Measurements from ENCODE around the gene PARD3.
"Not testable (repeated sequence)": the region's sequence is repeated elsewhere in the genome, so short reads cannot be mapped to it uniquely, and the experiment has no call there.

Gene PARD3

GRCh38 chr10:34413214-34413613 lies 401.9 kb downstream of the PARD3 start:
- in situ Hi-C loops (cut with HindIII; ENCODE audit: low sequenced_read_pairs): no loop called here

- in situ Hi-C loops (cut with HindIII; ENCODE audit: low sequenced_read_pairs): no loop called here
Measured at GRCh38 chr10:34408956-34409355, 406.1 kb downstream of the PARD3 start.

- in situ Hi-C loops (cut with HindIII; ENCODE audit: low sequenced_read_pairs): no loop called here
Measured at GRCh38 chr10:34408381-34408780, 406.7 kb downstream of the PARD3 start.

DNA sequence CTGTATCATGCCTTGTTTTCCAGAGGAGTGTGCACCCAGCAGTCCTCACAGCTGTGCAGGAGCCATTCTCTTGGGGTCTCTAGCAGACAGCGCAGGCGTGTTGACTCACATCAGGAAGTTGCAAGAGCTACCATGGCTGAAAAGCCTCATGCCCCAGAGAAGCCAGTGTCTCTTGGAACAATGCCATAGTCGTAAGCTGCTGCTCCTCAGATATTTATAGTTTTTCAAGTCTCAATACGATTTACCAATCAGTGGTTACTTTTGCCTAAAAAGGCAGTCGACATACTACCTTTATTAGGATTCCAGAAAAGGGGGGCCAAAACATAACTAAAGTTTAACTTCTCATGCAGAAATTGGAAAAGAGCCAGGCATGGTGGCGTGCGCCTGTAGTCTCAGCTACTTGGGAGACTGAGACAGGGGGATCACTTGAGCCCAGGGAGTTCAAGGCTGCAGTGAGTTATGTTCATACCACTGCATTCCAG lies 407.7 kb downstream of the PARD3 start:
- in situ Hi-C loops (cut with HindIII; ENCODE audit: low sequenced_read_pairs): no loop called here

DNA sequence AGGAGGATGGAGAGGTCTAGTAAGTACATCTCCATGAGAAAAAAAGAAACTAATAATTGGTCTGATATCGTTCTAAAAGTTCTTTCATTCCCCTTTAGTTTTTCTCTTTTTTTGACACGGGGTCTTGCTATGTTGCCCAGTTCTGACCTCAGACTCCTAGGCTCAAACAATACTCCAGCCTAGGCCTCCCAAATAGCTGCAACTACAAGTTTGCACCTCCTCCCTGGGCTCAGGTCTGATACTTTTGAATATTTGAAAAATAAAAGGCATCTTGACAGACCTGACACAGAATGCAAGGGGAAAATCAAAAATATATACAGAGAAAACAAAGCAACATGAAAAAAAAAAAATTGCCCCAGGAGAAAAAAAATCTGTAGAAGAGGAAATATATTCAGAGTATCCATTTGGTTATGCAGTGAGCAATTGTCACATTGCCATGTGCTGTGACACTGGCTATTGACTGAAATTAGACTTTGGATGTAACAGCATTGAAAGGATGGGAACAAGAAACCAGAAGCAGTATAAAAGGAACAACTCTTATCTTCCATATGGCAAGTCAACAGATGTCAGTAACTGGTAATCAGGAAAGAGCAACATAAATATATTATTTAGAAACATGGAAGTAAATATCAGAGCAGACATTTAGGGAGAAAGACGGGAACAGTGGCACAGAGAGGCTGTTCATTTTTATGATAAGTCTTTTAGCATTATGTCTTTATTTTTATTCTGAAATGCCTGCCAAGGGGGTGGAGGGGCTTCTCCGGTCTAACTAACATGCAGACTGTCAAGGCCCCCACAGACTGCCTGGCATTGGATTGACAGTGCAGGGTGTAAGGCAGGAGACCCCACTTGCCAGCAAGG lies 408.4 kb downstream of the PARD3 start:
- in situ Hi-C loops (cut with HindIII; ENCODE audit: low sequenced_read_pairs): no loop called here

GRCh38 chr10:34405611-34406462 lies 409.3 kb downstream of the PARD3 start:
- in situ Hi-C loops (cut with HindIII; ENCODE audit: low sequenced_read_pairs): no loop called here

DNA sequence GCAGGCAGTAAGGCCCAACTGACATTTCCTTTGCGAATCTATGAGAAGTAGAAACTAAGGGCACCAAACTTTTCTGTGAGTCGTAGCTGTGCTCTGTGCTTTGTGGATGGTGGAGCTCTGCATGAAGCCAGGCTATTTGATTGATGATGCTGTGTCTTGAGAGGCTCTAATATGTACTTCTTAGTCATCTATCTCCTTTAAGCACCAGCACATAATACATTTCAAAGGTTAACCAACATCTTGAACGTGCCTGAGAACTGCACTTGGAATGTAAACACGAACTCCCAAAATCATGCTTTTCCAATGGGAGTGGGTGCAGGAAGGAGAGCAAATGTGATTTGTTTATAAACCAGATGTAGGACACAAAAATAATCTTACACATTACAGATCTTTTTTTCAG lies 411.6 kb downstream of the PARD3 start:
- in situ Hi-C loops (cut with HindIII; ENCODE audit: low sequenced_read_pairs): no loop called here

DNA sequence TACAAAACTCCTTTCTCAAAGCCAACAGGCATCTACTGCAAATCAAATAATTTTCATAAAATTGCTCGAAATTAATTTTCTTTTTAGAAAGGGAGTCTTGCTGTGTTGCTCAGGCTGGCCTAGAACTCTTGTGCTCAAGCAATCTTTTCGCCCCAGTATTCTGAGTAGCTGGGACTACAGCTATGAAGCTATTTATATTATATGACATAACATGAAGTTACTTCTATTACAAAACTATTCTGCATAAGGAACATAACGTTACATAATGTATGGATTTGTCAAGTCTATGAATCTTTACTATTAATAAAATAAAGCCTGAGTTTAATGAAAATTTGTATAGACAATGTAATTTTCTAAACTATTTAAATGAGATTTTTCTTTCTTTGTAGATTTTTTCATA lies 415.0 kb downstream of the PARD3 start:
- in situ Hi-C loops (cut with HindIII; ENCODE audit: low sequenced_read_pairs): no loop called here

DNA sequence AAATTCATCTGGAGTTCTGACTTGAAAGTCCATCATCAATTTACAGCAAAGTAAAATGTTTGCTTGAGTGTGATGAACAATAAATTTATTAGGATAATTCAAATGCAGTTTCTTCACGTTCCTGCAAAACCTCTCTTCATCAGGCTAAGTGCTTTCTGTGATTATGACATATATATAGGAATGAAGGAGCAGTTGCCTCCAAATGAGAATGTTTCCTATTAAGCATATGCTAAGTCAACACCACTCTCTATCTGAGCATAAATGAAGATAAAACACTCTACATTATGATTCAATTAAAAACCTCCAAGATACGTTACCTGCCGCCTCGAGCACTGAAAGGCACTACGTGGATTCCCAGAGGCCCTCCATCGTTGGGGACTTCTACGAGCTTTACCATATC lies 416.1 kb downstream of the PARD3 start:
- in situ Hi-C loops (cut with HindIII; ENCODE audit: low sequenced_read_pairs): loop anchor here (5.0 kb wide), 1 partner anchor 168 kb away; no protein-coding TSS in a partner anchor

- in situ Hi-C loops (cut with HindIII; ENCODE audit: low sequenced_read_pairs): loop anchor here (5.0 kb wide), 1 partner anchor 170 kb away; no protein-coding TSS in a partner anchor
Measured at GRCh38 chr10:34397324-34397723, 417.8 kb downstream of the PARD3 start.

DNA sequence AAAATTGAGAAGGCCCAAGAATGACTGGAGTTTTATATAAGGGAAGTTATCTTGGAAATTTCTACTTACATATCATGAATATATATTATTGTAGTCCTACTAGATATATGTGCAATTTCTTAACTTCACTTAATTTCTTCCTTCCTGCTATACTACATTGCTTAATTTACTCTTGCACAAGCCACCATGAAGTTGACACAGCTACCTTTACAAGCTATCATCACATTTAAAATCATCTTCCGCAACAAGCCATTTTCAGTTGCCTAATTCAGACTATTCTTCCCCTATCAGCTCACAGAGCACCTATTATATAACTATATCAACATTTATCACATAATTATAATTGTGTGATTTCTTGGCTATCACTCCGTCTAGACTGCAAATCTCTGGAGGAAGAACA lies 418.4 kb downstream of the PARD3 start:
- in situ Hi-C loops (cut with HindIII; ENCODE audit: low sequenced_read_pairs): loop anchor here (5.0 kb wide), 1 partner anchor 171 kb away; no protein-coding TSS in a partner anchor

- in situ Hi-C loops (cut with HindIII; ENCODE audit: low sequenced_read_pairs): no loop called here
Measured at GRCh38 chr10:34392641-34393170, 422.4 kb downstream of the PARD3 start.

GRCh38 chr10:34391168-34391567 lies 423.9 kb downstream of the PARD3 start:
- in situ Hi-C loops (cut with HindIII; ENCODE audit: low sequenced_read_pairs): not testable (repeated sequence)

GRCh38 chr10:34389801-34390200 lies 425.3 kb downstream of the PARD3 start:
- in situ Hi-C loops (cut with HindIII; ENCODE audit: low sequenced_read_pairs): no loop called here

DNA sequence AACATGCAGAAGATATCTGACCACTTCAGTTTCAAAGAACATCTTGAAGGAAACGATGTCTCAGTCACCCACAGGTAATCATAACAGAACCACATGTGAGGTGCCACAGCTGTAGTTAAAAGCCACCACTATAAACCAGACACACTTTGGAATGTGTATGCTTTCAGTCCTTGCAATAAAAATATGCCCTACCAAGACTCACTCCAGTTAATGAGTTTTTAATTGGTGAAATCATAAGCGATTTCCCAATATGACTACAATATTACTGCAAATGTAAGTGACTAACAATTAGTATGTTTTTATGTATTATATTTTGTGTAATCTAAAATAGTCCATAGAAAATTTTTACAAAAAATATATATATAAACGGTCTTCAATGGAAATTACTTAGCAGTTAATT lies 428.2 kb downstream of the PARD3 start:
- in situ Hi-C loops (cut with HindIII; ENCODE audit: low sequenced_read_pairs): no loop called here

DNA sequence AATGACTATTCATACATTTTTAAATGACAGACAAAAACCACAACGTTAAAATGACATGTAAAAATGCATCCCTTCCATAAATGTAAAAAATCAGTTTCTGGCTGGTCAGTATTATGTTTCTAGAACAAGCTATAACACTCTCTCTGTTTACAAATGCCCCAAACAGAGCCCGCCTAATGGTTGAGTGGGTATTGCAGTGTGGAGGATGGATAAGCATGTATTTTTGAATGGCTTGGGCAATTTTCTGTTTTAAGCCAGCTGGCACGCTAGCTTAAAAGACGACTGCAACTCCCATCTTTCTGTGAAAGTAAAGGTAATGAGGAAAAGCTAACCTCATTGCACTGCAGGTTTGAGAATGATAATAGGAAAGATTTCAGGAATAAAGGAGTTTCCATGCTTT lies 430.7 kb downstream of the PARD3 start:
- in situ Hi-C loops (cut with HindIII; ENCODE audit: low sequenced_read_pairs): no loop called here

- in situ Hi-C loops (cut with HindIII; ENCODE audit: low sequenced_read_pairs): no loop called here
Measured at GRCh38 chr10:34382626-34383025, 432.5 kb downstream of the PARD3 start.

DNA sequence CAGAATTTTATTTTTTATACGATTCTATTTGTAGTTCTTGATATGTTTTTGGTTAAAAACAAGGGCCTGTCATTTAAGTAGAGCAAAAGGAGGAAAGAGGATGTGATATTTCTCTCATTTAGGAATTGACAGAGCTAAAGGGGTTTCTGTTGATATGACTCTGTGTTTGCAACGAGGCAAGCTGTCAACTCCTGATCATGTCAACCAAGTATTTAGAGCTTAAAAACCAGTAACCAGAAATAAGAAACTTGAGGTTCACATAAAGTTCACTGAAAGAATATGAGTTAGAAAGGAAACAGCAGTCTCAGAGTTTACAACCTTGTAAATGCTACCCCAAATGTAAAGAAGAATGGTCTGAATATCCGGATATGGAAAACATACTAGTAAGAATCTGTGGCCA lies 434.2 kb downstream of the PARD3 start:
- in situ Hi-C loops (cut with HindIII; ENCODE audit: low sequenced_read_pairs): no loop called here

GRCh38 chr10:34378297-34378696 lies 436.8 kb downstream of the PARD3 start:
- in situ Hi-C loops (cut with HindIII; ENCODE audit: low sequenced_read_pairs): no loop called here

GRCh38 chr10:34377833-34378232 lies 437.3 kb downstream of the PARD3 start:
- in situ Hi-C loops (cut with HindIII; ENCODE audit: low sequenced_read_pairs): no loop called here

DNA sequence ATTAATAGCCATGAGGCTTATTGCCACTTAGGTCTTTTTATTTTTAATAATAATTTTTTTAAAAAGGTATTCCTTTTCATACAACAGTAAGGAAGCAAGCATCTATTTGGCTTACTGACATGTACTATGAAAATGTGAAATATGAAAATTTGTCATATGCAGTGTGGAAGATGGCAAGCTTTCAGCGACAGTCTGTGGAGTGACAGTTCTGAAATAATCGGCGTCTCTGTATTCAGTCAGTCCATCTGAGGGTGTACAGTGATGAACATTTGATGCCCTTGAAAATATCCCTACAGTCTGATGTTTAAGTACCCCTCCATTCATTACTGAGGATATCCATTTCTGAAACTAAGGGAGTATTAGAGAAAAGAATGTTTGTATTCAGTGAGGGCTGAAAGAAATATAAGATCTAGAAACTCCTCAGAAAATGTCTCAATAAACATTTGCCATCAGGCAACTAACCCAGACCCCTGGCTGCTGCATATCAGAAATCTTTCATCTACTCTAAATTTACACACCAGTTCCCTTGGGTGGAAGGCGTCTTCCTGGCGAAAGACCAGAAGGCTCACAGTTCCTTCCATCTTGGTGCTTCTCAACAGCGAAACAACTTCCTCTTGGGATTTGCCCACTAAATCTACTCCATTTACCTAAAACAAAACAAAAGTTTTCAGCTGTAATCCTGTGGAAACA lies 440.6 kb downstream of the PARD3 start:
- in situ Hi-C loops (cut with HindIII; ENCODE audit: low sequenced_read_pairs): no loop called here

All from endothelial cell of hepatic sinusoid (primary cell).